Measurements from ENCODE around the gene SLC5A1. TPM values are rescaled to one million over a fixed set of nuclear protein-coding genes. Genes with fewer than 3 reads are reported as not detected.

SLC5A1 gene
- total and polyA plus RNA-seq, 10 donors = 0.24 to 12.9 (median 1.9) TPM

DNA sequence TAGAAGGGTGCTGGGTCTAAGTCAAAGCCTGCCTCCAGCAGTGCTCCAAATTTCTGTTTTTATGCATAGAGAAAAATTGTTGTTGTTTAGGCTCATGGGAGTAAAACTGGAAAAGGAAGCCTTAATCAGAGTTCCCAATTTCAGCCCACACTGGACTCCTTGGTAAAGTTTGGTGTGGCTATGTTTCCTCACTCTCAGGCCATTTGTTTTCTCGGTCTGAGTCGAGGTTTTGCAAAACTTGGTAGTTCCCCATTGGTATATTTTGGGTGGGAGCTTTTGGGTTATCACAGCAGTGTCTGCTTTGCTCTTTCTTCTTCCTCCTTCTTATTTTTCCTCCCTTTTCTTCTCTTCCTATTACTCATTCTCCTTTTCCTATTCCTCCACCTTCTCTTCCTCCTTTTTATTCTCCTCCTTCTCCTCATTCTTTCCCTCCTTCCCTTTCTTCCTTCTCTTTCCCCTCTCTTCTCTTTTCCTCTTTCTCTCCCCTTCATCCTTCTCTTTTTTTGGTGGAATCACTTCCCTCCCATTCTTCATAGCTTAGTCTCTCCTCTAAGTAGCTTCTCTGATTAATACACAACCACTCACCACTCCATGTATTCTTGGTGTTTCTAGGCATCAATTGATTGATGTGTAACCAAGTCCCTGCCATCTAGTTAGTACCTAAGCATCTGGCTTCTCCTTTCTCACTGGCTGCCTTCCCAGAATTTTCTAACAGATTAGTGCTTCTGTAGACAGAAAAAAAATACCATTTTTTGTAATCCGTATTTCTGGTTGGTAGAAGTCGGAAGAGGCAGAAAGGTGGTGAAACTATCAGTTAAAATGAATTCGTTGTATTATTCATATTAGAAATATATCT, 10.1 kb downstream of the SLC5A1 start:
- H3K4me3 ChIP-seq = no peak overlapping the region
- WGBS, 5 donors = 69 to 79% (median 76%) methylated on average over 5 of the region's 5 CpGs
- intact Hi-C loops (cut with DNase I; ENCODE audit: low total_unique reads) = no loop called here
- peaks cover 0 to 4% (median 0%) of the 10 kb centered on the region in 7 donors for H3K27me3 ChIP-seq (replicated peaks in 1 of 7)
- TF ChIP-seq POLR2A (IDR thresholded peaks at IDR 0.05) (no peak), POLR2AphosphoS5 (IDR thresholded peaks at IDR 0.05) (no peak)
- TF ChIP-seq, protein P1, sequence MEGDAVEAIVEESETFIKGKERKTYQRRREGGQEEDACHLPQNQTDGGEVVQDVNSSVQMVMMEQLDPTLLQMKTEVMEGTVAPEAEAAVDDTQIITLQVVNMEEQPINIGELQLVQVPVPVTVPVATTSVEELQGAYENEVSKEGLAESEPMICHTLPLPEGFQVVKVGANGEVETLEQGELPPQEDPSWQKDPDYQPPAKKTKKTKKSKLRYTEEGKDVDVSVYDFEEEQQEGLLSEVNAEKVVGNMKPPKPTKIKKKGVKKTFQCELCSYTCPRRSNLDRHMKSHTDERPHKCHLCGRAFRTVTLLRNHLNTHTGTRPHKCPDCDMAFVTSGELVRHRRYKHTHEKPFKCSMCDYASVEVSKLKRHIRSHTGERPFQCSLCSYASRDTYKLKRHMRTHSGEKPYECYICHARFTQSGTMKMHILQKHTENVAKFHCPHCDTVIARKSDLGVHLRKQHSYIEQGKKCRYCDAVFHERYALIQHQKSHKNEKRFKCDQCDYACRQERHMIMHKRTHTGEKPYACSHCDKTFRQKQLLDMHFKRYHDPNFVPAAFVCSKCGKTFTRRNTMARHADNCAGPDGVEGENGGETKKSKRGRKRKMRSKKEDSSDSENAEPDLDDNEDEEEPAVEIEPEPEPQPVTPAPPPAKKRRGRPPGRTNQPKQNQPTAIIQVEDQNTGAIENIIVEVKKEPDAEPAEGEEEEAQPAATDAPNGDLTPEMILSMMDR (IDR thresholded peaks at IDR 0.05 in 8 of 11, conservative IDR thresholded peaks at IDR 0.05 in 3 of 11) = no peak
- H3K36me3 ChIP-seq = no peaks in the 10 kb centered on the region
- no peaks in the 10 kb centered on the region for H3K4me1 ChIP-seq
- no peak overlapping the region for H3K27ac ChIP-seq
- no peak for DNase-seq
- no peaks in the 10 kb centered on the region for H3K9me3 ChIP-seq

- Histone ChIP-seq H3K27me3 (replicated peaks in 1 of 7) (no peaks in the 10 kb centered on the region), H3K27ac (no peak overlapping the region), H3K36me3 (no peaks in the 10 kb centered on the region), H3K9me3 (no peaks in the 10 kb centered on the region), H3K4me1 (no peaks in the 10 kb centered on the region), H3K4me3 (no peak overlapping the region)
- intact Hi-C loops (cut with DNase I; ENCODE audit: low total_unique reads) = no loop called here
- TF ChIP-seq POLR2A (IDR thresholded peaks at IDR 0.05) (no peak), POLR2AphosphoS5 (IDR thresholded peaks at IDR 0.05) (no peak)
- TF ChIP-seq, protein P1 (IDR thresholded peaks at IDR 0.05 in 8 of 11, conservative IDR thresholded peaks at IDR 0.05 in 3 of 11) = no peak
- DNase-seq = no peak
- WGBS, 5 donors = 53 to 78% (median 71%) methylated on average over 2 of the region's 2 CpGs
Observed at GRCh38 chr22:32055069-32055468, 12.0 kb downstream of the SLC5A1 start.

GRCh38 chr22:32058656-32059260, 15.7 kb downstream of the SLC5A1 start:
- DNase-seq = no peak
- no peak overlapping the region for H3K4me3 ChIP-seq
- H3K4me1 ChIP-seq = no peaks in the 10 kb centered on the region
- peaks cover 0 to 9% (median 0%) of the 10 kb centered on the region in 8 donors for H3K9me3 ChIP-seq
- H3K36me3 ChIP-seq = no peaks in the 10 kb centered on the region
- WGBS, 5 donors = 75 to 82% (median 80%) methylated on average over 3 of the region's 3 CpGs
- no peak overlapping the region for H3K27ac ChIP-seq
- H3K27me3 ChIP-seq (replicated peaks in 1 of 7) = peaks cover 0 to 6% (median 0%) of the 10 kb centered on the region in 7 donors
- intact Hi-C loops (cut with DNase I; ENCODE audit: low total_unique reads) = no loop called here
- TF ChIP-seq, protein P1 (IDR thresholded peaks at IDR 0.05 in 8 of 11, conservative IDR thresholded peaks at IDR 0.05 in 3 of 11) = no peak
- TF ChIP-seq POLR2AphosphoS5 (IDR thresholded peaks at IDR 0.05) (no peak), POLR2A (IDR thresholded peaks at IDR 0.05) (no peak)

DNA sequence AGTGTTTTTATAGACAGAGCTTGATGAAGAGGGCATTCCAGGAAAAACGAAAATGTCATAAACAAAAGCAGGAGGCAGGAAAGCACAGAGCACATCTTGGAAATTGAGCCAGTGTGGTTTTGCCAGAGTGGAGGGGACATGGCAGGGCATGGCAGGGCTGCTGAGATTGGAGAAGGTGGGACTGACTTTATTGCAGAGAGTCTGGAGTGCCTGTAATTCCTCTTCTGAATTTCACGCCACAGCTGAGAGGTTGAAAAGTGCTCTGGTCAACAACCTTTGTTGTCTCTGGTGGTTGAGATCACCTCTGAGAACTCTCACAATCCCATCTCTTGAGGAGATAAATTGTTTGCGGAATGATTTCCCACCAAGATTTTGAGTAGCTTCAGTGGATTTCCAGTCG, 16.4 kb downstream of the SLC5A1 start:
- intact Hi-C loops (cut with DNase I; ENCODE audit: low total_unique reads) = no loop called here
- DNase-seq = no peak
- no peaks in the 10 kb centered on the region for H3K36me3 ChIP-seq
- H3K4me3 ChIP-seq = no peak overlapping the region
- peaks cover 0 to 6% (median 0%) of the 10 kb centered on the region in 7 donors for H3K27me3 ChIP-seq (replicated peaks in 1 of 7)
- no peak for TF ChIP-seq POLR2A (IDR thresholded peaks at IDR 0.05)
- TF ChIP-seq POLR2AphosphoS5 (IDR thresholded peaks at IDR 0.05) = no peak
- TF ChIP-seq, protein P1 (IDR thresholded peaks at IDR 0.05 in 8 of 11, conservative IDR thresholded peaks at IDR 0.05 in 3 of 11) = no peak
- WGBS, 5 donors = 63 to 77% (median 75%) methylated on average over 4 of the region's 4 CpGs
- peaks cover 0 to 9% (median 0%) of the 10 kb centered on the region in 8 donors for H3K9me3 ChIP-seq
- no peaks in the 10 kb centered on the region for H3K4me1 ChIP-seq
- no peak overlapping the region for H3K27ac ChIP-seq

Measured in spleen (tissue), 11 donors.